HG02763 (cell line): ENCODE results near the gene CACNG3.
"Not testable (repeated sequence)": the region's sequence is repeated elsewhere in the genome, so short reads cannot be mapped to it uniquely, and the experiment has no call there.

ENCODE experiments used
- ATAC-seq: cut with Tn5 transposase; IDR thresholded peaks from one replicate; pipeline ENCODE4 v1.9.1; 2021; ENCODE audit warnings: mild to moderate bottlenecking, moderate library complexity; ENCODE audit not compliant: unreplicated experiment

CACNG3 gene

GRCh38 chr16:24275413-24275812, 19.3 kb downstream of the CACNG3 start:
- ATAC-seq = no peak

GRCh38 chr16:24279982-24280515, 23.9 kb downstream of the CACNG3 start:
- no peak for ATAC-seq

- ATAC-seq = no peak
Observed at GRCh38 chr16:24281466-24281865, 25.3 kb downstream of the CACNG3 start.

GRCh38 chr16:24282141-24282540, 26.0 kb downstream of the CACNG3 start:
- ATAC-seq = no peak

GRCh38 chr16:24286741-24287405, 30.7 kb downstream of the CACNG3 start:
- no peak for ATAC-seq

GRCh38 chr16:24288516-24288915, 32.4 kb downstream of the CACNG3 start:
- no peak for ATAC-seq

- ATAC-seq = no peak
Observed at GRCh38 chr16:24289166-24289700, 33.1 kb downstream of the CACNG3 start.

- ATAC-seq = no peak
Observed at GRCh38 chr16:24291932-24292331, 35.8 kb downstream of the CACNG3 start.

- ATAC-seq = no peak
Observed at GRCh38 chr16:24294131-24294530, 38.0 kb downstream of the CACNG3 start.

- no peak for ATAC-seq
Observed at GRCh38 chr16:24297375-24297774, 41.2 kb downstream of the CACNG3 start.

- no peak for ATAC-seq
Observed at GRCh38 chr16:24298548-24299167, 42.5 kb downstream of the CACNG3 start.

GRCh38 chr16:24300750-24301149, 44.6 kb downstream of the CACNG3 start:
- ATAC-seq = not testable (repeated sequence)

- no peak for ATAC-seq
Observed at GRCh38 chr16:24302636-24303035, 46.5 kb downstream of the CACNG3 start.

- no peak for ATAC-seq
Observed at GRCh38 chr16:24308200-24308599, 52.1 kb downstream of the CACNG3 start.

- ATAC-seq = no peak
Observed at GRCh38 chr16:24309258-24310142, 53.4 kb downstream of the CACNG3 start.

- ATAC-seq = no peak
Observed at GRCh38 chr16:24315343-24315742, 59.2 kb downstream of the CACNG3 start.

GRCh38 chr16:24318680-24319079, 62.5 kb downstream of the CACNG3 start:
- no peak for ATAC-seq

GRCh38 chr16:24319126-24319814, 63.1 kb downstream of the CACNG3 start:
- ATAC-seq = no peak

GRCh38 chr16:24322106-24322505, 66.0 kb downstream of the CACNG3 start:
- ATAC-seq = no peak

GRCh38 chr16:24324421-24324820, 68.3 kb downstream of the CACNG3 start:
- no peak for ATAC-seq
